Smooth muscle cell (in vitro differentiated cells): ENCODE results near the gene CC2D1A. TPM values are rescaled to one million over a fixed set of nuclear protein-coding genes. Genes with fewer than 3 reads are reported as not detected.

Source experiments
- DNase-seq: peaks from one replicate; lab custom pipeline; 2025; ENCODE audit not compliant: unreplicated experiment; lab: John Stamatoyannopoulos, UW
- H2AFZ ChIP-seq: fragments of 200-600 bp; sonication (generic); 2 replicates; pipeline ENCODE4 v1.6.0; 2016; ENCODE audit warnings: antibody characterized with exemption, low read depth, mild to moderate bottlenecking
- H3F3A ChIP-seq: fragments of 200-600 bp; sonication (generic); 2 replicates; pipeline ENCODE4 v1.6.0; 2017; ENCODE audit warnings: antibody characterized with exemption, low read depth
- H3K27ac ChIP-seq: fragments of 200-600 bp; sonication (generic); 2 replicates; pipeline ENCODE4 v1.5.1; 2016; ENCODE audit warnings: low read depth, mild to moderate bottlenecking
- H3K27me3 ChIP-seq: fragments of 200-600 bp; sonication (generic); 2 replicates; pipeline ENCODE4 v1.6.1; 2016; ENCODE audit warnings: low read depth, mild to moderate bottlenecking
- H3K36me3 ChIP-seq: fragments of 200-600 bp; sonication (generic); 2 replicates; pipeline ENCODE4 v1.5.1; 2016; ENCODE audit warnings: low read depth
- H3K4me1 ChIP-seq: fragments of 200-600 bp; sonication (generic); 2 replicates; pipeline ENCODE4 v1.5.1; 2016; ENCODE audit warnings: low read depth
- H3K4me2 ChIP-seq: fragments of 200-600 bp; sonication (generic); 2 replicates; pipeline ENCODE4 v1.6.0; 2016; ENCODE audit warnings: mild to moderate bottlenecking
- H3K4me3 ChIP-seq: fragments of 200-600 bp; sonication (generic); 2 replicates; pipeline ENCODE4 v1.5.1; 2016; ENCODE audit warnings: mild to moderate bottlenecking
- H3K79me2 ChIP-seq: fragments of 200-600 bp; sonication (generic); 2 replicates; pipeline ENCODE4 v1.6.0; 2016; ENCODE audit warnings: low read depth, mild to moderate bottlenecking
- H3K9ac ChIP-seq: fragments of 200-600 bp; sonication (generic); 2 replicates; pipeline ENCODE4 v1.6.0; 2016; ENCODE audit warnings: low read depth
- H3K9me3 ChIP-seq: fragments of 200-600 bp; sonication (generic); replicated peaks from 2 replicates; pipeline ENCODE4 v1.5.1; 2016; ENCODE audit warnings: low read depth
- H4K20me1 ChIP-seq: fragments of 200-600 bp; sonication (generic); 2 replicates; pipeline ENCODE4 v1.6.0; 2016; ENCODE audit warnings: low read depth
- WGBS: methylation state at CpG from one replicate; pipeline ENCODE4 v1.1.7; 2016; ENCODE audit warnings: low lambda C conversion rate; 5-methylcytosine and 5-hydroxymethylcytosine counted together
- polyA plus RNA-seq: library from polyadenylated mRNA; unstranded; fragments of >200 nt; fragmentation: Nextera tagmentation; extraction: Ambion mirVana; gene quantifications from 2 replicates; pipeline ENCODE4 v1.2.1, GENCODE V29; 2016
- total RNA-seq: library from RNA; depleted of rRNA; stranded (reverse); fragments of >200 nt; gene quantifications from 2 replicates; pipeline ENCODE4 v1.2.3, GENCODE V29; 2014
- TF ChIP-seq, protein P1 (sequence below): fragments of 200-600 bp; sonication (generic); IDR thresholded peaks from 2 replicates; pipeline ENCODE4 v1.5.1; 2017; ENCODE audit warnings: borderline replicate concordance, mild to moderate bottlenecking, antibody characterized with exemption; ENCODE audit not compliant: insufficient read depth, poor library complexity, severe bottlenecking

Gene CC2D1A
- total and polyA plus RNA-seq, 2 experiments from 2014 or later: 8.0 to 26.3 TPM

DNA sequence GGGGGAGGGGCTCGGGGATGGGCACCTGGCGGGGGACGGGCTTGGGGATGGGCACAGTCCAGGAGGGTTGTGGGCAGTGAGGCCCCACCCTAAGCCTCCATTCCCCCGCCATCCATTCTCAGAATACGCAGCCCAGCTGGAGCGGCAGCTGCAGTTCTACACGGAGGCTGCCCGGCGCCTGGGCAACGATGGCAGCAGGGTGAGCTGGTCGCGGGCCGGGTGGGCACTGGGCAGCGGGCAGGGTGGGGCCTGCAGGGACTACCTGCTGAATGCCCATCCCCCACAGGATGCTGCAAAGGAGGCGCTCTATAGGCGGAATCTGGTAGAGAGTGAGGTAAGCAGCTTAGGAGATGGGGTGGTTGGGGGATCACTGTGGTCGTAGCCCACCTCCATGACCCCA, 24.0 kb downstream of the CC2D1A start:
- H3K27ac ChIP-seq: no peak overlapping the region
- H3F3A ChIP-seq: no peaks in the 10 kb centered on the region
- no peaks in the 10 kb centered on the region for H3K9me3 ChIP-seq
- H3K27me3 ChIP-seq: no peaks in the 10 kb centered on the region
- H4K20me1 ChIP-seq: no peaks in the 10 kb centered on the region
- 93% methylated on average over 11 of the region's 17 CpGs for WGBS
- H3K4me2 ChIP-seq: no peak overlapping the region
- no peaks in the 10 kb centered on the region for H3K79me2 ChIP-seq
- DNase-seq: no peak
- H3K4me1 ChIP-seq: no peaks in the 10 kb centered on the region
- TF ChIP-seq, protein P1, sequence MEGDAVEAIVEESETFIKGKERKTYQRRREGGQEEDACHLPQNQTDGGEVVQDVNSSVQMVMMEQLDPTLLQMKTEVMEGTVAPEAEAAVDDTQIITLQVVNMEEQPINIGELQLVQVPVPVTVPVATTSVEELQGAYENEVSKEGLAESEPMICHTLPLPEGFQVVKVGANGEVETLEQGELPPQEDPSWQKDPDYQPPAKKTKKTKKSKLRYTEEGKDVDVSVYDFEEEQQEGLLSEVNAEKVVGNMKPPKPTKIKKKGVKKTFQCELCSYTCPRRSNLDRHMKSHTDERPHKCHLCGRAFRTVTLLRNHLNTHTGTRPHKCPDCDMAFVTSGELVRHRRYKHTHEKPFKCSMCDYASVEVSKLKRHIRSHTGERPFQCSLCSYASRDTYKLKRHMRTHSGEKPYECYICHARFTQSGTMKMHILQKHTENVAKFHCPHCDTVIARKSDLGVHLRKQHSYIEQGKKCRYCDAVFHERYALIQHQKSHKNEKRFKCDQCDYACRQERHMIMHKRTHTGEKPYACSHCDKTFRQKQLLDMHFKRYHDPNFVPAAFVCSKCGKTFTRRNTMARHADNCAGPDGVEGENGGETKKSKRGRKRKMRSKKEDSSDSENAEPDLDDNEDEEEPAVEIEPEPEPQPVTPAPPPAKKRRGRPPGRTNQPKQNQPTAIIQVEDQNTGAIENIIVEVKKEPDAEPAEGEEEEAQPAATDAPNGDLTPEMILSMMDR: no peak
- no peaks in the 10 kb centered on the region for H3K36me3 ChIP-seq
- H3K4me3 ChIP-seq: no peak overlapping the region
- no peak overlapping the region for H2AFZ ChIP-seq
- no peak overlapping the region for H3K9ac ChIP-seq

DNA sequence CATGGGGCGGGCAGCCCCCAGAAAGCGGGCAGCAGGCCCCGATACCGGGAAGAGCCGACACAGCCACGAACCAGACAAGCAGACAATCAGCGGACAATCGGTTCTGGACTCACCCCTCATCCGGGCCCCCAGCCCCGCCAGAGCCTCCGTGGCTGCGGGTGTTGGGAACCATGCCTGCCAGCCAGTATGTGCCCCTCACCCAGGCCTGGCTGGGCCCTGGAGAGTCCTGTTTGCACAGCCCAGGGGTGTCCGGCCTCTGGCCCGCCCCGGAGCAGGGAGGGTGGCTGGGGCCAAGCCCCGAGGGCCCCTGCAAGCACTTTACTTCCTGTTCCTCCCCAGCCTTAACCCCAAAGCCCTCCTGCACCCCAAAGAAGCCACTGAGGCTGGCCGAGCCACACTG, 24.4 kb downstream of the CC2D1A start:
- no peak for DNase-seq
- Histone ChIP-seq H3K9ac (no peak overlapping the region), H3K4me3 (no peak overlapping the region), H3K79me2 (no peaks in the 10 kb centered on the region), H3F3A (no peaks in the 10 kb centered on the region), H3K4me1 (no peaks in the 10 kb centered on the region), H3K27ac (no peak overlapping the region), H3K27me3 (no peaks in the 10 kb centered on the region), H3K9me3 (no peaks in the 10 kb centered on the region), H3K4me2 (no peak overlapping the region), H4K20me1 (no peaks in the 10 kb centered on the region), H2AFZ (no peak overlapping the region), H3K36me3 (no peaks in the 10 kb centered on the region)
- TF ChIP-seq, protein P1: no peak
- WGBS: 95% methylated on average over 13 of the region's 17 CpGs

DNA sequence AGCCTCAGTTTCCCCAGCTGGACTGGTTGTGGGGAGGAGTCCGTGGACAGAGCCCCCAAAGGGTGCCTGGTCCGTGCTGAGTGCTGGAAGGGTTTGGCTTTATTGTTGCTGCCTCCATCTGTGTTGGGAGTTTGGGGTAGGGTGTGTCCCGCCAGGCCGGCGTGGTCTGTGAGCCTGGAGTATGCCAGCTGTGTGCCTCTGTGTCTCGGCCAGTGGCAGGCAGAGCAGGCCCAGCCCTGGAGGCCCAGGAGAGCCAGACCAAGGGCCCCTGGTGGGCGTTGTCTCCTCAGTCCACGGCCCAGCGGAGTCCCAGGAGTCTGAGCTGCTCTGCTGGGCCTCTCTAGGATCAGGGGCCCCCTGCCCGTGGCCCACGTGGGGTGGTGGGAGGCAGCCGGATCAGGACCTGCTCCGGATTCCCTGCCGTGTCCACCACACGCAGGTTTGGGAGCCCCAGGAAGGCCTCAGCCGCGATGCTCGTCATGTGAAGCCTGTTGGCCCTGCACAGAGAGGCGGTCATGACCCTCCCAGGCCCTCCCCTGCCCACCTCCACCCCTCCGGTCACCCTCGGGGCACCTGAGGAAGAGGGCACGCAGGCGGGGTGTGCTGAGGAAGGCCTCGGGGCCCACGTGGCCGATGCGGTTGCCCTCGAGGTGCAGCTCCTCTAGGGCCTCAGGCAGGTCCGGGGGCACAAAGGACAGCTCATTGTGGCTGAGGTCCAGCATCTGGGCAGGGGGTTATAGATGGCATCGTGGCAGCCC, 25.6 kb downstream of the CC2D1A start:
- H3K79me2 ChIP-seq: no peaks in the 10 kb centered on the region
- H3F3A ChIP-seq: no peaks in the 10 kb centered on the region
- H3K4me3 ChIP-seq: no peak overlapping the region
- H3K4me1 ChIP-seq: peaks cover 8% of the 10 kb centered on the region
- H3K9ac ChIP-seq: no peak overlapping the region
- H2AFZ ChIP-seq: no peak overlapping the region
- no peak overlapping the region for H3K27ac ChIP-seq
- no peaks in the 10 kb centered on the region for H3K36me3 ChIP-seq
- no peak for DNase-seq
- TF ChIP-seq, protein P1: no peak
- 95% methylated on average over 30 of the region's 30 CpGs for WGBS
- H3K27me3 ChIP-seq: no peaks in the 10 kb centered on the region
- no peaks in the 10 kb centered on the region for H4K20me1 ChIP-seq
- H3K4me2 ChIP-seq: no peak overlapping the region
- H3K9me3 ChIP-seq: no peaks in the 10 kb centered on the region

DNA sequence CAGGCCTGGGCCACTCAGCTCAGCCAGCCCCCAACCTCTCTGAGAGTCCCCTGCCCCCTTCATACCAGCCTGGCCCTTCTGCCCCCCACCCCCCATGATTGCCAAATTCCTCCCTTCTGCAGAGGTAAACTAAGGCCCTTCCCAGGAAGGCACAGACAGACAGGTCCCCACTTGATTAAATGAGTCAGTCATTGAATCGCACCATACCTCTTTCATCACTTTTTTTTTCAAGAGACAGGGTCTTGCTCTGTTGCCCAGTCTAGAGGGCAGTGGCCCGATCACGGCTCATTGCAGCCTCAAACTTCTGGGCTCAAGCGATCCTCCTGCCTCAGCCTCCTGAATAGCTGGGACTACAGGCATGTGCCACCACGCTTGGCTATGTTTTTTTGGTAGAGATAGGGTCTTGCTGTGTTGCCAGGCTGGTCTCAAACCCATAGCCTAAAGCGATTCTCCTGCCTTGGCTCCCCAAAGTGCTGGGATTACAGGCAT, 26.2 kb downstream of the CC2D1A start:
- Histone ChIP-seq H3K9ac (no peak overlapping the region), H3K27ac (no peak overlapping the region), H3K9me3 (no peaks in the 10 kb centered on the region), H3K79me2 (no peaks in the 10 kb centered on the region), H3K4me3 (no peak overlapping the region), H4K20me1 (no peaks in the 10 kb centered on the region), H3K27me3 (no peaks in the 10 kb centered on the region), H3K4me2 (no peak overlapping the region), H3F3A (no peaks in the 10 kb centered on the region), H2AFZ (no peak overlapping the region), H3K36me3 (no peaks in the 10 kb centered on the region), H3K4me1 (peaks cover 8% of the 10 kb centered on the region)
- WGBS: 95% methylated on average over 6 of the region's 6 CpGs
- no peak for DNase-seq
- TF ChIP-seq, protein P1: no peak
